ENCODE results near the gene TEK.
"Not testable (repeated sequence)": the region's sequence is repeated elsewhere in the genome, so short reads cannot be mapped to it uniquely, and the experiment has no call there.

Gene TEK

DNA sequence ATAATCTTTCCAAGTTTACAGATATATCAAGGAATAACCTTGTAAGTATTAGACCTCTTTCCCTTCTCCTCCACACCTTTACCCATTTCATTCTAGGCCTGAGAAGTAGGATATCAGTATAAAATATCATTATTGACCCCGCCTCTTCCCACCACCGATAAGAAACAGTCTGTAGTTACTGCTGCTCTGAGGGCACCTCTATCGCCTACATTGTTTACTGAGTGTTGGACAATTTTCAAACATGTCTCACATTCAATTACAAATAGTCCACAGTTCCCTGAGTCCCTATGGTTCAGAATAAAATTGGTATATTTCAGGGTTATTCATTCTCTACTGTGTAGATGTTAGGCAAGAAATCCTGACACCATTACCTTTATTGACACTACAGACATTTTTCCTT, 73.4 kb downstream of the TEK start:
- DNase-seq, result no peak

- DNase-seq, result no peak
Measured at GRCh38 chr9:27183131-27183530, 74.1 kb downstream of the TEK start.

DNA sequence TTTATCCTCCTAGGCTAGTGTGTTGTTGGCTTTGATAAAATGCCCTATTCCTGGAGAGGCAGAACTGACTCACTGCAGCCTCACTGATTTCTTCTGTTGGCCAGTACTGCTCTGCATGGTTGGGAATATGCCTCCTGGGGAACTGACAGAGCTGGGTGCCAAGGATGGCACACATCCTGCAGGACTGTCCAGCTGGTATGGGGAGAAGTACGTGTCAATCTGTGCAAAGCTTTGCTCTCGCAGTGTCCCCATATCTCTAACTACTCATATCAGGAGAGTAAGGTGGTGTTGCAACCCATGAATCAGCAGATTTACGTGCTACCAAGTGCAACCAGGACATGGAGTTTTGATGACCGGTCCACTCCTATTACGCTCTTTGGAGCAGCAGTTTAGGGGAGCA, 74.7 kb downstream of the TEK start:
- no peak for DNase-seq

DNA sequence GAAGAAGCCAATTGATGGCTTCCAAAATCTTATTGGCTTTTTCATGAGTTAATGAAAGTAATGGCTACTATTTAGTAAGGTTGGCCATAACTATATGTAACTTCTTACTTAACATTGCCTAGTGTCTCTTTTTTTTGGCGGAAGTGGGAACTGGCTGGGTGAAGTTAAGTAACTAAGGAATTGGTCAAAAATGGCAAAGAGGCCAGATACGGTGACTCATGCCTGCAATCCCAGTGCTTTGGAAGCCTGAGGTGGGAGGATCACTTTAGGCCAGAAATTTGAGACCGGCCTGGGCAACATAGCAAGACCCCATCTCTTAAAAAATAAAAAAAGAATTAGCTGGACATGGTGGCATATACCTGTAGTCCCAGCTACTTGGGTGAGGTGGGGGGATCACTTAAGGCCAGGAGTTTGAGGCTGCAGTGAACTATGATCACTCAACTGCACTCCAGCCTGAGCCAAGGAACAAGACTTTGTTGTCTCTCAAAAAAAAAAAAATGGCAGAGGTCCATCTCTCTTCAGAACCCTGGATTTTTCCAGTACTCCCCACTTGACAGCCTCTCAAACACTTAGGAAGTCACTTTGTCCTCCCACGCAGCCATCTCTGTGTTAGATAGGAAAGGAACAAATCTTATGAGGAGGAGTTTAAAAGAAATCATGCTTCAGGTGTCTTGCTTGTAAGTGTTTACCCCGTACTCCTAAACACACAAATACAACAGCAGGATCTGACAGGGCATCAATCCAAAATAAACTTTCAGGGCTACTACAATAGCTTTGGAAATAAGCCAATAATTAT, 75.7 kb downstream of the TEK start:
- DNase-seq, result no peak

DNA sequence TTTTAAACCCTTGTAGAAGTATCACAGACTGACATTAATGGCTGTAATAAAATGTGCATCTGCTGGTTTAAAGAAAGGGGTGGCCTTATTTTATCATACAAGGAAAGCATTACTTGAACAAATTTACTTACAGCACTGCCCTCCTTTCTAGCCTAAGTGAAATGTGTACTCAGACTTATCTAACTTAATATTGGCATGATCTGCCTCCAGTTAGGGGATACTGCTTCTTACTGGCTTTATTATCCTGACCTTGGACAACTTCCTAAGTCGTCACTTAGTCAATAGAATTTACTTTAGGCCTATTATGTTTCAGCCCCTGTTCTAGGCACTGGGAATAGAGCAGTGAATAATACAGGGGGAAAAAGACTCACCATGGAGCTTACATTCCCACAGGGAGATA, 79.4 kb downstream of the TEK start:
- no peak for DNase-seq

- no peak for DNase-seq
Measured at GRCh38 chr9:27189426-27189825, 80.4 kb downstream of the TEK start.

DNA sequence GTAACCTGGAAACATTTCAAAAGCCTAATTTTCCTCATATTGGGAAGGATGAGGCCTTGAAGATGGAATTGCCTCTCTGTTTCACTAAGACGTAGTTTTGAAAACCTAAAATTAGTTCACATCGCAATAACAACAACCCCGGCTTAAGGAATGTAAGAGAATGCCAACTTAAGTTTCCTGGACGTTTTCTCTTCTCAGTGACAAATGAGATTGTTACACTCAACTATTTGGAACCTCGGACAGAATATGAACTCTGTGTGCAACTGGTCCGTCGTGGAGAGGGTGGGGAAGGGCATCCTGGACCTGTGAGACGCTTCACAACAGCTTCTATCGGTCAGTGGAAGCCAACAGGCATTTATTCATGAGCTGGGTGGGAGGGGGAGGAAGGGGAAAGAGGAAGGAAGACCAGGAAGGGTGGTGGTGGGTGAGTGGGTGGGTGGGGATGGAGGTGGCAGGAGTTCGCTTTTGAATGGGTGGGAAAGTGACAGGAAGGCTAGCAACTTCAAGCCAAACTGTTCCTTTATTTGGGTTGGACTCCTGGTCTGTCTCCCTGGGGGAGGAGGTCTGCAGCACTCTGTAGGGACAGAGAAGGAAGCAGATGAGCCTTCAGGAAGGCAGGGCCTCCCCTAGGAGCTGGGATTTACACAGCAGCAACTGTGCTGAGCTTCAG, 83.4 kb downstream of the TEK start:
- DNase-seq, result no peak

- no peak for DNase-seq
Measured at GRCh38 chr9:27193886-27194285, 84.9 kb downstream of the TEK start.

DNA sequence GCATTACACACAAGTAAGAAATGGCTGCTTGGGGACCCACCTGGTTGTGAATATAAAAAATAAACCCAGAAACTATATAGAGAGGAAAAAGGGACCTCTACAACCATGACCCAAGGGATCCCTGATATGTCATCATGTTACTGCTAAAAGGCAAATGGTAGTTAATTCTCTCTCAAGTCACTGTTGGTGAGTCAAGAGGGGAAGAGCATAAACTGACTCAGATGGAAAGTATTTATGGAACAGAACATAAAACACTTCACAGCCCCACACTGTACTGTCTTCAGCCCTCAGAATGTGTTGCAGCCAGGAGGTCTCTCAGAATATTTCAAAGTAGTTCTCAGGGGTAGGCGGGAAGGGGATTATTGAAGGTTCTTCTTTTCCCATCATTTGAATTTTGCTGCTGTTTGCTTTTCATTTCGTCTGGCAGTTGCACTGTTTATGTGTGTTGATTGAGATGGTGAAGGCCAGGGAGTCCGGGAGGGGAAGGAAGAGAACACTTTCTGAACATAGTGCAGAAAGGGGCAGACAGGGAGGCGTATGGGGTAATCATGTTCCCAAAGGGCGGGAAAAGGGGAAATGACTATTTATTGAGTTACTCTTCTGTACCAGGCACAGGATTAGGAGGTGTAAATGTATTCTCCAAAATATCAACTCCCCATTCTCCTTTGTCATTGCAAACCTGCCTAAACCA, 85.5 kb downstream of the TEK start:
- no peak for DNase-seq

DNA sequence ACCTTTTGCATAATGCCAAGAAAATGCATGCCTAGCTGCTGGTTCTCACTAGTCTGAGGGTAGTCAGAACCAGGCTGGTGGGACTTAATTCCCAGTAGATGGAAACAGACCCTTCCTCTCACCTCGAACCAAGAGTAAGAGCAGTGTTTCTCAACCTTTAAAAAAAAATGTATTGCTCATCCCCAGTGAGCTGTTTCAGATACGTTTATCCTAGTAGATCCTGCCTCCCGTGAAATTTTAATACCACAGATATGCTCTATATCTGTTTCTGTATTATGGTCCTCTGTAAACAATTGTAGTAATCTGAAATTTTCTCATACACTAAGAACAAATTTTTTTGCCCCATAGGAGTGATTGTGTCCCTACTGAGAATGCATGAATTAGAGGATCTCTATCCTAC, 86.2 kb downstream of the TEK start:
- no peak for DNase-seq

- DNase-seq, result no peak
Measured at GRCh38 chr9:27196383-27196782, 87.4 kb downstream of the TEK start.

DNA sequence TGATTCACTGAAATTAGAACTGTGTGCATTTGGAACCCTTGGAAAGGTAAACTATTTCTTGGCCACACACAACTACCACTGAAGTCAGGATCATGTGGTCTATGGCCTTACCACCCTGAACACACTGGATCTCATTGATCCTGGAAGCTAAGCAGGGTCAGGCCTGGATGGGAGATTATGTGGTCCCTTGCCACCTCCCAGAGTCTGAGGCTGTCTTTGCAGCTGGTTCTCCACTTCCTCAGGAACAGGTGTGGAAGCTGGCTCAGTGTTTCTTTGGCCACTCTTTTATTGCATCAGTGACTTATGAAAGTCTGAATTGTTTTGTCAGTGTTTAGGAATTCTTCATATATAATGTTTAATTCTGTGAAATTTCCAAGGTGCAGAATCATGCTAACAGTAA, 89.2 kb downstream of the TEK start:
- DNase-seq, result no peak

GRCh38 chr9:27202056-27202455, 93.0 kb downstream of the TEK start:
- DNase-seq, result no peak

DNA sequence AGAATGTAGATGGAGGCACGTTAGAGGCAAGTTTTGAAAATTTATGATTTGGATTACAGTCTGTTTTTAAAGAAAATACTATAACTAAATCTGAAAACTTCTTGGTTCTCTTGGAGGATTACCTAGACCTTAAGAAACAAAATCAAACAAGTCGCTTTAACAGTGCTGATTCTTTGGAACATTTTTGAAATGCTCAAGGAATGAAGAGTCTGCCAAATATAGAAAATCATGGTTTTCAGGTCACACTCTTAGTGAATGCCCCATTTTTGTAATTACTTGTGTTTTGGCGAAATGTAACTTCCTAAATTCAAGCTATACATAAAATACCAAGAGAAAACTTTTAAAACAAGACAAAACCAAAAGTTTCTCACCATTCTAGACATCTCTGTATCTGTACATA, 94.8 kb downstream of the TEK start:
- no peak for DNase-seq

DNA sequence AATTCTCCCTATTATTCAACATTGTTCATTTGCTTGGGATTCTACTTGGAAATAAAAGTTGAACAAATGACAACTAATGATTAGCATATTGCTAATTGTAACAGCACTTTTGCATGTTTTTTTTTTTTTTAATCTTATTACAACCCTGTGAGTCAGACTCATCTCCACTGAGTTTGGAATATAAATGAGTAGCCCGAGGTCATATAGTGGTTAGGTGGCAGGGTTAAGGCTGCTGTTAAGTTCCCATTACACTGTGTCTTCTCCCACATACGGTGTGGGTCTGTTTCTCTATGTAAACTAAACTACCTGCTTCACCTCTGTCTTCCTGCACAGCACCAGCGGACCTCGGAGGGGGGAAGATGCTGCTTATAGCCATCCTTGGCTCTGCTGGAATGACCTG, 95.6 kb downstream of the TEK start:
- no peak for DNase-seq

- no peak for DNase-seq
Measured at GRCh38 chr9:27205198-27205597, 96.2 kb downstream of the TEK start.

DNA sequence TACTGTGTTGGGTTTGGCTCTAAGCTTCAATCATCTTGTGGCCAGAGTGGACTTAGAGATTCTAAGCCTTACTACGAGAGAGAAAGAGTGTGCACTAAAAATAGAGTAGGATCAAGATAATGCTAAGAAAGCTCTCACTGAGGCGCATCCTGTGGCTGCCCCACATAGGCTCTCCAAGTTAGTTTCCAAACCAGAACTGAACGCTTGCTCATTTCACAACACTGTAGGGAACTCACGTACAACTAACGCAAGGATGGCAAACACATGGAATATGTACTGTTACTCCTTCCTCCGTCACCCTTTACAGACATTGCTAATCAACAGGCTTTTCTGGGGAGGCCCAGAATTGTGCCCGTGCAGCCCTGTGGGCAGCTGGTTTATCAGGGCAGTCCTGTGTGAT, 97.0 kb downstream of the TEK start:
- DNase-seq, result no peak

DNA sequence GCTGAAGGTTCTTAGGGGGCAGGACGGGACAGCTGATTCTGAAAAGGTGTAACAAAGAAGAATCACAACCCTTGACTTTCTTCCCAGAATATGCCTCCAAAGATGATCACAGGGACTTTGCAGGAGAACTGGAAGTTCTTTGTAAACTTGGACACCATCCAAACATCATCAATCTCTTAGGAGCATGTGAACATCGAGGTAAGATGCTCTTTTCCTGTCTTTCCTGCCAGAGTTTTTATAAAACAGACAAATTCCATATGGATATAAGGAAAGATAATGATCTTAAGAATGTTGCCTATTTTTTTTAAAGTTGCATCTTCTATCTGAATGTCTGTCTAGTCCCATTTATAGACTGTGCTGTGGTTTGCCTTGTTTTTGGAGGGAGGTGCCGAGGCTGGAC, 100.0 kb downstream of the TEK start:
- DNase-seq, result no peak

DNA sequence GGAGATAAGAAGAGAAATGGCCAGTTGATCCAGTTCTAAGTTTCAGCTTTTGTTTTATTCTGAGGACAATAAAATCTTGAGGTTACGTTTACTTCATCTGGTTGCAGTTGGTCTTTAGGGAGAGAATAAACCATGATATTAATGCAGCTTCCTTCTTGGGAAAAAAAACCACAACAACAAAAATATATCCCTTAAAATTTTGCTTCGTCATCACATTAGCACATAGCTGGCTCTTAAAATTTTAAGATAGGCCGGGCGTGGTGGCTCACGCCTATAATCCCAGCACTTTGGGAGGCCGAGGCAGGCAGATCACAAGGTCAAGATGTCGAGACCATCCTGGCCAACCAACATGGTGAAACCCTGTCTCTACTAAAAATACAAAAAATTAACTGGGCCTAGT, 101.6 kb downstream of the TEK start:
- DNase-seq, result no peak

GRCh38 chr9:27212191-27212590, 103.2 kb downstream of the TEK start:
- DNase-seq, result no peak

GRCh38 chr9:27212621-27213020, 103.6 kb downstream of the TEK start:
- DNase-seq, result no peak

DNA sequence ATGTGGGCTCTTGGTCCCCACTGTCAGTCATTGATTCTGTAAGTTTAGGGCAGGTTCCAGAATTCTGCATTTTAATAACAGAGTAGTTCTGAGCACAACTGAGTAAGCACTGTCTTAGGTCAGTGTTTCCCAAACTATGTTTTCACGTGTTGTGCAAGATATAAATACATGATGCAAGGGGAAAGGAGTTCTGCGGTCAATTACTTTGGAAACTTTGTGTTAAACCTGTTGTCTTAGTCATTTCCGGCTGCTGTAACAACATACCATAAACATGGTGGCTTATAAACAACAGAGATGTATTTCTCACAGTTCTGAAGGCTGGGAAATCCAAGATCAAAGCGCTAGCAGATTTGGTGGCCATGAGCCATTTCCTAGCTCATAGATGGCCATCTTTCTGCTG, 118.2 kb downstream of the TEK start:
- DNase-seq, result no peak

DNA sequence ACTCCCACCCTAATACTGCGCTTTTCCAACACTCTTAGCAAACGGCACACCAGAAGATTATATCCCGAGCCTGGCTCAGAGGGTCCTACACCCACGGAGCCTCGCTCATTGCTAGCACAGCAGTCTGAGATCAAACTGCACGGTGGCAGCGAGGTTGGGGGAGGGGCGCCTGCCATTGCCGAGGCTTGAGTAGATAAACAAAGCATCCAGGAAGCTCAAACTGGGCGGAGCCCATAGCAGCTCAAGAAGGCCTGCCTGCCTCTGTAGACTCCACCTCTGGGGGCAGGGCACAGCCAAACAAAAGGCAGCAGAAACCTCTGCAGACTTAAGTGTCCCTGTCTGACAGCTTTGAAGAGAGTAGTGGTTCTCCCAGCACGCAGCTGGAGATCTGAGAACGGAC, 130.6 kb downstream of the TEK start:
- DNase-seq, result not testable (repeated sequence)

DNA sequence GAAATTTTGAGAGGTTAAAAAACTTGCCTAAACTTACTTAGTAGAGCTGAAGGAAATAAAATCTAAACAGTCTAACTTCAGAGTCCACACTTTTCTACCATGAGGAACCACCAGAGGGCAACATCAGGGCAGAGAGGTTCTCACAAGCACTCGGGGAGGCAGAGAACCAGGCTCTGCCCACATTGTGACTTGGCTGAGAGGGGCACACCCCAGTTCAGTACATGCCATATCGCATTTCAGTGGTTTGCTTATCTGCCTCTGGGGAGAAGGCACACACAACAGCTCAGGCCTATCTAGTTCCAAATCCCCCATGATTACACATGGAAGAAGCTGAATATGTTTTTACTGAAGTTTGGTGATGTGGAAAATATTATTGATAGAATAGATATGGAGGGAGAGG, 138.7 kb downstream of the TEK start:
- DNase-seq, result peak; percentile 13 to 21
